ENCODE measurements around the gene CHST13.

The CHST13 gene

DNA sequence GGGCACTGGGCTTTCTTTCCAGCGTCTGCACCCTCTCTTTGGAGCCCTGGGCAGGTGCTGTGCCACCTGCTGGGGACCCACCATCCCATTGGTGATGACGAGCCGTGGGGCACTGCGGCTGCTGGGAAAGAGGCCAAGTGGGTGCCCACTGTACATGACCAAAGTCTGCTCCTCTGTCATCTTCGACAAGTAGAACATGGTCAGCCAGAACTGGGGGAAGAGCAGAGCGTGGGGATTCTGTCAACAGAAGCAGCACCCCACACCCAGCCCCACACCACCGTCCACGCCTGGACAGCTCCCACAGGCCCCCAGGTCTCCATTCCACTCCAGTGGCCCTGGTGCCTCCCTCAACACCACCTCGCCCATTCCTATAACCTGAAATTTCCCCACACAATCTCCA, 16.1 kb upstream of the CHST13 start:
- Histone ChIP-seq H3K4me3 (ENCODE audit: low read depth in 1 of 2, low read length in 2 of 2) (no peak overlapping the region), H3K4me1 (ENCODE audit: control insufficient read depth in 1 of 2, insufficient read depth in 2 of 2, low read length in 2 of 2) (no peaks in the 10 kb centered on the region), H3K9me3 (ENCODE audit: control insufficient read depth in 1 of 2, low read length in 2 of 2) (no peaks in the 10 kb centered on the region), H3K36me3 (ENCODE audit: control insufficient read depth in 1 of 2, insufficient read depth in 2 of 2, low read length in 2 of 2) (no peaks in the 10 kb centered on the region), H3K27me3 (ENCODE audit: control insufficient read depth in 1 of 2, insufficient read depth in 2 of 2, low read length in 2 of 2) (no peaks in the 10 kb centered on the region), H3K27ac (ENCODE audit: low read depth, low read length) (no peak overlapping the region), H3K9ac (ENCODE audit: low read depth in 1 of 2, low read length in 2 of 2) (no peak overlapping the region)

DNA sequence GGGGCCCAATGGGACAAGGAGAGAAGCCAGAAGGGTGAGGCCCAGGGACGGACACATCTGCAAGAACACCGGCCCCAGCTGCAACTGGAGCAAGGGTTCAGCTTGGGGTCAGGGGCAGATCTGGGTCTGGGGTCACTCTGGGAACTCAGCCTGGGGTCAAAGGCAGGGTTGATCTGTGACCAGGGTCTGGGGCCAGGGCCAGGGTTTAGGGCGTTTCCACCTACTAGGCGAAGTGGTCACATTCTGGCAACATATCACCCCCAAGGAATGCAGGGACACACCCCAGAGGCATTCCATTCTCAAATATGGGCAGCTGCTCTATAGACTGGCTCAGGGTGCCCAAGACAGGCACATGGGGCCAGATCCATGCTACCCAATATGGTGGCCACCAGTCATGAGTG, 15.4 kb upstream of the CHST13 start:
- Histone ChIP-seq H3K9me3 (ENCODE audit: control insufficient read depth in 1 of 2, low read length in 2 of 2) (no peaks in the 10 kb centered on the region), H3K27me3 (ENCODE audit: control insufficient read depth in 1 of 2, insufficient read depth in 2 of 2, low read length in 2 of 2) (no peaks in the 10 kb centered on the region), H3K9ac (ENCODE audit: low read depth in 1 of 2, low read length in 2 of 2) (no peak overlapping the region), H3K27ac (ENCODE audit: low read depth, low read length) (no peak overlapping the region), H3K36me3 (ENCODE audit: control insufficient read depth in 1 of 2, insufficient read depth in 2 of 2, low read length in 2 of 2) (no peaks in the 10 kb centered on the region), H3K4me1 (ENCODE audit: control insufficient read depth in 1 of 2, insufficient read depth in 2 of 2, low read length in 2 of 2) (no peaks in the 10 kb centered on the region), H3K4me3 (ENCODE audit: low read depth in 1 of 2, low read length in 2 of 2) (no peak overlapping the region)

DNA sequence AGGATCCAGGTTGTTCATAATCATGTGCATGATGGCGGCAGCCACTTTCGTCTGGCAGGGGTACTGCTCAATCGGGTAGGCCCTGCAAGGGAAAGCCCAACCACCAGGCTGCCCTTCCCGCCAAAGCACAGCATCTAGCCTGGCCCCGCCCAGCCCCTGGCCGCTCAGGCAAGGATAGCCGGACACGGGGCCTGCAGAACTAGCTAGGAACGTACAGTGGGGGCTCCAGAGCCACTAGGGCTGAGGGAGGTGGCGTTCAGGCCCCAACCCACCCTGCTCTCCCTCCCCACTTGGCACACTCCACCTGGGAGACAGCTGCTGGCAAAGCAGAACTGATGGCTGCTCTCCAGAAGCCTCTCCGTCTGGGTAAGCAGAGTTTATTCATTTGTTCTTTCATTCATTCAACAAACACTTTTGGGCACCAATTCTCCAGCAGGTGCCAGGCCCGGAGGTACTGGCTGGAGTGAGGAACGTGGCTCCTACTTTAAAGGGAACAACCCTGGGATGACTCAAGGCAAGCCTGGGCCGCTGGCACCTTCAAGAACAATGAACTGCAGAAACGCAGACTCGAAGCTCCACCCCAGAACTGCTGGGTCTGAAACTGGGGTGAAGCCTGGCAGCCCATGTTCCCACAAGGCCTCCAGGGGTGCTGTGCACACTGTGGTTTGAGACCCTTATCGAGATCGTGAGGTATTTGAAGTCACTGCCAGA, 14.2 kb upstream of the CHST13 start:
- Histone ChIP-seq H3K36me3 (ENCODE audit: control insufficient read depth in 1 of 2, insufficient read depth in 2 of 2, low read length in 2 of 2) (no peaks in the 10 kb centered on the region), H3K27ac (ENCODE audit: low read depth, low read length) (no peak overlapping the region), H3K4me3 (ENCODE audit: low read depth in 1 of 2, low read length in 2 of 2) (no peak overlapping the region), H3K27me3 (ENCODE audit: control insufficient read depth in 1 of 2, insufficient read depth in 2 of 2, low read length in 2 of 2) (no peaks in the 10 kb centered on the region), H3K9ac (ENCODE audit: low read depth in 1 of 2, low read length in 2 of 2) (no peak overlapping the region), H3K9me3 (ENCODE audit: control insufficient read depth in 1 of 2, low read length in 2 of 2) (no peaks in the 10 kb centered on the region), H3K4me1 (ENCODE audit: control insufficient read depth in 1 of 2, insufficient read depth in 2 of 2, low read length in 2 of 2) (no peaks in the 10 kb centered on the region)

DNA sequence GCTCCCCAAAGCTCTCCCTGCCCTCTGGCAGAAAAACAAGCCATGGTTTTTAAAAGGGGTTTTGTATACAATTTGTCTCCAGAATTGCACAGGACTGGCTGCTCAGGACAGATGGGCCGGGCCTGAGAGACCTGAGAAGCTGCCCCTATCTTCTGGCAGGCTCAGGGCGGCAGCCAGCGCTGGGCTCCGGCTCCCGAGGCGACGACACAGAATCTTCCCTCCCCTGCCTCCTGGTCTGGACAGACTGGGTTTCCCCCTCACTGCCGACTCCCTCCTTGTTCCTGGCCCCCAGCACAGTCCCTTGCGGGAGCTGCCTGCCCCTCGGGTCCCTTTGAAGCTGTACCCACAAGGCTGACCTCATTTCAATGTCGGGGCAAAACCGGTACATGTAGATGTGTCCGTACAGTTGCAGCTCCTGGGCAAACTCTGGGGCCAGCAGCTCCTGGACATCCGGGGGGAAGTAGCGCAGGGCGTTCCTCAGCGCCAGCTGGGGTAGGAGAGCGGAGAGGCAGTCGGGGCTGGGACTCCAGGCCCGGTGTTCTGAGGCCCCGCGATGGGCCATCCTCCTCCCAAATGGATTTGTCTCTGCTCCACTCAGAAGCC, 13.5 kb upstream of the CHST13 start:
- no peaks in the 10 kb centered on the region for H3K27me3 ChIP-seq (ENCODE audit: control insufficient read depth in 1 of 2, insufficient read depth in 2 of 2, low read length in 2 of 2)
- H3K4me1 ChIP-seq (ENCODE audit: control insufficient read depth in 1 of 2, insufficient read depth in 2 of 2, low read length in 2 of 2): no peaks in the 10 kb centered on the region
- H3K36me3 ChIP-seq (ENCODE audit: control insufficient read depth in 1 of 2, insufficient read depth in 2 of 2, low read length in 2 of 2): no peaks in the 10 kb centered on the region
- no peak overlapping the region for H3K27ac ChIP-seq (ENCODE audit: low read depth, low read length)
- no peaks in the 10 kb centered on the region for H3K9me3 ChIP-seq (ENCODE audit: control insufficient read depth in 1 of 2, low read length in 2 of 2)
- H3K4me3 ChIP-seq (ENCODE audit: low read depth in 1 of 2, low read length in 2 of 2): no peak overlapping the region
- H3K9ac ChIP-seq (ENCODE audit: low read depth in 1 of 2, low read length in 2 of 2): no peak overlapping the region

DNA sequence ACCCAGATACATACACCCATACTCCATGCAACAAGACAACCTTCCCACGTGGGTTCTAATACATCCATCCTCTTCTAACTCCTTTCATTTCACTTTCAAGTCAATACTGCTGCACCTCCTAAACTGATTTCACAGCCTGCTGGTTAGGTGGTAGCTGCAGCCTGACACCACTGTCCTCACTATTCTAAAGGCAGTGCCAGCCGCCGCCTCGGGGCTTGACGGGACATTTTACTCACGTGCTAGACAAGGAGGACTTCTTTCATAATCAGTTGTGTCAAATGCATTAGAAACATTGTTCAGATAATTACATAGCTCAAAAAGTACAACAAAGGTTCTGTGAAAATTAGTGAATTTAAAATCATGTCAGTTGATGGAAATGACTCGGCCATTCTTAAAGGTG, 12.7 kb upstream of the CHST13 start:
- Histone ChIP-seq H3K36me3 (ENCODE audit: control insufficient read depth in 1 of 2, insufficient read depth in 2 of 2, low read length in 2 of 2) (no peaks in the 10 kb centered on the region), H3K4me1 (ENCODE audit: control insufficient read depth in 1 of 2, insufficient read depth in 2 of 2, low read length in 2 of 2) (no peaks in the 10 kb centered on the region)

DNA sequence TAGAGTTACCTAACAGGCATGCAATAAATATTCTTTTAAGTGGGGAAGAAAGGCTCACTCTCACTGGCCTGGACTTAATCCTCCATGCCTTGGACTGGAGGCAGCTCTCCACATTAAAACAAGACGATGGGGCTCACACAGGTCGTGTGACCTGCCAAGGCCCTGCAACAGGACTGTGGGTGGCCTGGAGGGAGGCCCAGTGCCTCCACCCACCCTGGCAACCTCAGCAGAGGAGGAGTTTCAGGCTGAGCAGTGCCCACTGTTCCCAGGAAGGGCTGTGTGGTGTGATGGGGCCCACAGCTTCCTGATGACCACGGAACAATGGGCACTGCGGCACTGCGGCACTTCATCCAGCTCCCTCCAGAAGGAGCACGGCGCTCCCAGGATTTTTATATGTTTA, 11.9 kb upstream of the CHST13 start:
- H3K4me1 ChIP-seq (ENCODE audit: control insufficient read depth in 1 of 2, insufficient read depth in 2 of 2, low read length in 2 of 2): no peaks in the 10 kb centered on the region
- no peak overlapping the region for H3K4me3 ChIP-seq (ENCODE audit: low read depth in 1 of 2, low read length in 2 of 2)
- no peaks in the 10 kb centered on the region for H3K36me3 ChIP-seq (ENCODE audit: control insufficient read depth in 1 of 2, insufficient read depth in 2 of 2, low read length in 2 of 2)
- H3K9me3 ChIP-seq (ENCODE audit: control insufficient read depth in 1 of 2, low read length in 2 of 2): no peaks in the 10 kb centered on the region
- no peak overlapping the region for H3K27ac ChIP-seq (ENCODE audit: low read depth, low read length)
- no peaks in the 10 kb centered on the region for H3K27me3 ChIP-seq (ENCODE audit: control insufficient read depth in 1 of 2, insufficient read depth in 2 of 2, low read length in 2 of 2)
- no peak overlapping the region for H3K9ac ChIP-seq (ENCODE audit: low read depth in 1 of 2, low read length in 2 of 2)

More for the DNA sequence above, 12.7 kb upstream of the CHST13 start:
- Histone ChIP-seq H3K9me3 (ENCODE audit: control insufficient read depth in 1 of 2, low read length in 2 of 2) (no peaks in the 10 kb centered on the region), H3K9ac (ENCODE audit: low read depth in 1 of 2, low read length in 2 of 2) (no peak overlapping the region), H3K27me3 (ENCODE audit: control insufficient read depth in 1 of 2, insufficient read depth in 2 of 2, low read length in 2 of 2) (no peaks in the 10 kb centered on the region), H3K4me3 (ENCODE audit: low read depth in 1 of 2, low read length in 2 of 2) (no peak overlapping the region), H3K27ac (ENCODE audit: low read depth, low read length) (no peak overlapping the region)

DNA sequence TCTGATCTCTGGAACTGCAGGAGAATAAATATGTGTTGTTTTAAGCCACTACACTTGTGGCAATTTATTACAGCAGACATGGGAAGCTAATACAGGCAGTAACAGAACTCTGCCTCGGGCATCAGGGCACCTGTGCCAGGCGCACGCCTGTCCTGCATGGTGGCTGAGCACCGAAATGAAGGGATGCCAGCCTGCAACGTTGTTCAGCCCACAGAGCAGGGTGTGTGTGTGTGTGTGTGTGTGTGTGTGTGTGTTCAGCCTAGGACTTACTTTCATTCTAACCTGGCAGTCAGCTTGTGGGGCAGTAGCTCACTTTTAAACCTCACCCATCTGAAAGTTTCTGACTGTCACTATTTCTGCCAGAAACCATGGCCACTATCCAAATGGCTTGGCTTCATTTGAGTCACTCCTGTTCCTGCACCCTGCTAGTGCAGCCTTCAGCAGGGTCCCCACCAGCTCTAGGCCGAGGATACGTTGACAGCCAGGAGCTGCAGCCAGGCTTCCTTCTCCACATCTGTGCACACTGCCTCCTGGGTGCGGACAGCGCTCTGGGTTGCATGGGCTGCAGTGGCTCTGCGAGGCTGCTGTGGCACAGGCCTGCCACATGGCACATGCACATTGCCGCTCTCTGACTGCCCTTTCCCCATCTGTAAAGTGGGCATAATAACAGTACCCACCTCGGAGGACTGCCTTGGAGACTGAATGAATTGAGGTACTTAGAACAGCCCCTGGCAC, 10.9 kb upstream of the CHST13 start:
- Histone ChIP-seq H3K4me1 (ENCODE audit: control insufficient read depth in 1 of 2, insufficient read depth in 2 of 2, low read length in 2 of 2) (no peaks in the 10 kb centered on the region), H3K27me3 (ENCODE audit: control insufficient read depth in 1 of 2, insufficient read depth in 2 of 2, low read length in 2 of 2) (no peaks in the 10 kb centered on the region), H3K36me3 (ENCODE audit: control insufficient read depth in 1 of 2, insufficient read depth in 2 of 2, low read length in 2 of 2) (no peaks in the 10 kb centered on the region), H3K9ac (ENCODE audit: low read depth in 1 of 2, low read length in 2 of 2) (no peak overlapping the region), H3K9me3 (ENCODE audit: control insufficient read depth in 1 of 2, low read length in 2 of 2) (no peaks in the 10 kb centered on the region), H3K27ac (ENCODE audit: low read depth, low read length) (no peak overlapping the region), H3K4me3 (ENCODE audit: low read depth in 1 of 2, low read length in 2 of 2) (no peak overlapping the region)

DNA sequence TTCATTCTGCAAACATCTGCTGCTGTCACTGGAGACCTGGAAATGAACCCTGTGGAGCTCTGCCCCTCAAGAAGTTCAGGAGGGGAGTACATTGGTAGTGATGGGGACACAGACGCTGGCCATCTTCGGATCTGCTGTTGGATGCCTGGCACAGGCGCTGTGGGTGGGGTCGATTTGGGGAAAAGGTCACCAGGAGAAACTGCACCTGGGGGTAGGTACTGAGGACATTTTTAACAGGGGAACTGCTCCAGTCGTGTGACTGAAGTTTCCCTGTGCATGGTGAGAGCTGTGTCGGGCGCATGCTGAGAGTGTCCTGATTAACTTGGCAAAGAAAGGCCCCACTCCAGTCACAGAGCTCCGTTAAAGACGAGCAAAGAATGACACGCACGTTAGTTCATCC, 9.8 kb upstream of the CHST13 start:
- Histone ChIP-seq H3K4me3 (ENCODE audit: low read depth in 1 of 2, low read length in 2 of 2) (no peak overlapping the region), H3K4me1 (ENCODE audit: control insufficient read depth in 1 of 2, insufficient read depth in 2 of 2, low read length in 2 of 2) (no peaks in the 10 kb centered on the region), H3K27ac (ENCODE audit: low read depth, low read length) (no peak overlapping the region), H3K27me3 (ENCODE audit: control insufficient read depth in 1 of 2, insufficient read depth in 2 of 2, low read length in 2 of 2) (no peaks in the 10 kb centered on the region), H3K36me3 (ENCODE audit: control insufficient read depth in 1 of 2, insufficient read depth in 2 of 2, low read length in 2 of 2) (no peaks in the 10 kb centered on the region), H3K9me3 (ENCODE audit: control insufficient read depth in 1 of 2, low read length in 2 of 2) (no peaks in the 10 kb centered on the region), H3K9ac (ENCODE audit: low read depth in 1 of 2, low read length in 2 of 2) (no peak overlapping the region)

DNA sequence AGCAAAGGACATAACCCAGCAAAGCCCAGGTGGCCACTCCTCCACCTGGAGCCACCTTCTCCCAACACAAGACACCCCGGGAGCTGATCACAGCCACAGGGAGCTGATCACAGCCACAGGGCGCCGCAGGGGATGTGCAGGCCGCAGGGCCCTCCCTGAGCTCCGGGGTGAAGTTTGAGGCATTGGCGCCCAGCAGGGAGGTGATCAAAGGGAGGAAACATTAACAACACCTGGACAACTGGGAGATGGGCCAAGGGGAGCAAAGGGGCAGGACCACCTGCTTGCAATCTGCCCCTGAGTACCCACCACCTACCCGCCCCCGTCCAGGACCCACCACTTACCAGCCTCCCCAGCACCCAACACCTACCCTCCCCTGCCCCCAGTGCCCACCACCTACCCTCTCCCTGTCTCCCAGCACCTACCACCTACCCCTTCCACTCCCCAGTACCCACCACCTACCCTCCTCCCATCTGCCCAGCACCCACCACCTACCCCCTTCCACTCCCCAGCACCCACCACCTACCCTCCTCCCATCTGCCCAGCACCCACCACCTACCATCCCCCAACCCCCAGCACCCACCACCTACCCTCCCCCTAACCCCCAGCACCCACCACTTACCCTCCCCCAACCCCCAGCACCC, 8.8 kb upstream of the CHST13 start:
- Histone ChIP-seq H3K4me1 (ENCODE audit: control insufficient read depth in 1 of 2, insufficient read depth in 2 of 2, low read length in 2 of 2) (no peaks in the 10 kb centered on the region), H3K27ac (ENCODE audit: low read depth, low read length) (no peak overlapping the region), H3K9me3 (ENCODE audit: control insufficient read depth in 1 of 2, low read length in 2 of 2) (no peaks in the 10 kb centered on the region), H3K9ac (ENCODE audit: low read depth in 1 of 2, low read length in 2 of 2) (no peak overlapping the region), H3K4me3 (ENCODE audit: low read depth in 1 of 2, low read length in 2 of 2) (no peak overlapping the region), H3K36me3 (ENCODE audit: control insufficient read depth in 1 of 2, insufficient read depth in 2 of 2, low read length in 2 of 2) (no peaks in the 10 kb centered on the region), H3K27me3 (ENCODE audit: control insufficient read depth in 1 of 2, insufficient read depth in 2 of 2, low read length in 2 of 2) (no peaks in the 10 kb centered on the region)
